ENCODE results near the gene TAPT1. TPM values are rescaled to one million over a fixed set of nuclear protein-coding genes. Genes with fewer than 3 reads are reported as not detected.
"Not testable (repeated sequence)": the region's sequence is repeated elsewhere in the genome, so short reads cannot be mapped to it uniquely, and the experiment has no call there.

Gene TAPT1
- total and polyA plus RNA-seq, 5 donors from 2014 or later: 26.0 to 86.8 (median 33.5) TPM

DNA sequence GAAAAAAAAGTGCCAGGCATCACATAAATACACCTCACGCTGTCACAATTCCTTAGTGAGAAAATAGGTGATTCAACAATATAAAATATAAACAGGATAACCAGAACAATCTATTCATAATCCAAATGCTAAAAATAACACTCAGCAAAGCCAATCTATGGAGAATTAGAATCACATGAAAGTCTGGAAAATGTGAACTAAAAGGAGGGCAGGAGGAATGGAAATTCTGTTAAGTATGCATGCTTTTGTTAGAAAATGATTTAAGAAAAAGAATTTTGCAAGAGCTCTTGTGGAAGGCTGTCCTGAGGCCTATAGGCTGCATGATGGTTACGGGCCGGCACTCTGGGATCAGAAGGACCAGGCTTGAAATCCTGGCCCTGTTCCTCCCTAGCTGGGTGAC lies 71.8 kb downstream of the TAPT1 start:
- Histone ChIP-seq H3K27me3 (ENCODE audit: control insufficient read depth, insufficient read depth, low read length) (no peaks in the 10 kb centered on the region), H3K4me3 (ENCODE audit: low read depth, low read length) (no peak overlapping the region), H3K27ac (ENCODE audit: insufficient read depth, low read length, poor library complexity, severe bottlenecking) (no peak overlapping the region), H3K36me3 (ENCODE audit: control insufficient read depth, insufficient read depth, low read length) (no peaks in the 10 kb centered on the region), H3K4me1 (ENCODE audit: control insufficient read depth, insufficient read depth, low read length, poor library complexity, severe bottlenecking) (no peaks in the 10 kb centered on the region), H3K9me3 (ENCODE audit: control insufficient read depth in 2 of 2, low read length in 2 of 2) (no peaks in the 10 kb centered on the region)
- Mint-ChIP-seq H3K36me3 (no peaks in the 10 kb centered on the region), H3K27me3 (no peaks in the 10 kb centered on the region), H3K27ac (no peak overlapping the region), H3K4me3 (no peak overlapping the region), H3K4me1 (no peaks in the 10 kb centered on the region), H3K9me3 (no peaks in the 10 kb centered on the region)
- DNase-seq (no peak), ATAC-seq (ENCODE audit: low read depth in 2 of 2) (no peak)

DNA sequence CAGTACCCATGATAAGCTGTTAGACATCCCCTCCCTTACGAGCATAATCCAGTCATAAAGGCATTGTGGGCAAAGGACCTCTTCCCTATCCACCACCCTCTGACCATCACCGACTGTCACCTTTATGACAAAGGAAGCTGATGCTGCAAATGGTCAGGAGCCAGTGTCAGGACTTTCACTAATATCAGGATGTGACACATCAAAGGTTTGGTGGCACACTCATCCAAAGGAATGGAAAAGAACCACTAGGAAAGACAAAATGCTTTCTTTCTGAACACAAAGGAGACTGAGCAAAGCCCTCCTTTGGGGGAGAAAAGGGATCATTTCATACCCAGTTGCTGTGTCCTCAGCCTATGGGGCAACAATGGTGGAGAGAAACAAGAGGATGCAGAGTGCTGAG lies 75.6 kb downstream of the TAPT1 start:
- H3K9me3 ChIP-seq (ENCODE audit: control insufficient read depth in 2 of 2, low read length in 2 of 2): peaks cover 0 to 3% of the 10 kb centered on the region in 2 experiments
- Mint-ChIP-seq H3K36me3 (no peaks in the 10 kb centered on the region), H3K27me3 (no peaks in the 10 kb centered on the region), H3K4me3 (no peak overlapping the region), H3K4me1 (no peaks in the 10 kb centered on the region), H3K27ac (no peak overlapping the region), H3K9me3 (peaks cover 0 to 6% (median 3%) of the 10 kb centered on the region in 7 donors)
- no peaks in the 10 kb centered on the region for H3K36me3 ChIP-seq (ENCODE audit: control insufficient read depth, insufficient read depth, low read length)
- H3K4me3 ChIP-seq (ENCODE audit: low read depth, low read length): no peak overlapping the region
- no peaks in the 10 kb centered on the region for H3K27me3 ChIP-seq (ENCODE audit: control insufficient read depth, insufficient read depth, low read length)
- H3K4me1 ChIP-seq (ENCODE audit: control insufficient read depth, insufficient read depth, low read length, poor library complexity, severe bottlenecking): no peaks in the 10 kb centered on the region
- H3K27ac ChIP-seq (ENCODE audit: insufficient read depth, low read length, poor library complexity, severe bottlenecking): no peak overlapping the region
- DNase-seq (no peak), ATAC-seq (ENCODE audit: low read depth in 2 of 2) (no peak)

GRCh38 chr4:16144913-16145312 lies 81.4 kb downstream of the TAPT1 start:
- H3K27me3 ChIP-seq (ENCODE audit: control insufficient read depth, insufficient read depth, low read length); H3K36me3 Mint-ChIP-seq; H3K4me3 ChIP-seq (ENCODE audit: low read depth, low read length); H3K27ac Mint-ChIP-seq; H3K4me1 Mint-ChIP-seq; ATAC-seq (ENCODE audit: low read depth in 2 of 2); H3K9me3 ChIP-seq (ENCODE audit: control insufficient read depth in 2 of 2, low read length in 2 of 2); H3K27ac ChIP-seq (ENCODE audit: insufficient read depth, low read length, poor library complexity, severe bottlenecking); H3K36me3 ChIP-seq (ENCODE audit: control insufficient read depth, insufficient read depth, low read length); H3K27me3 Mint-ChIP-seq; H3K4me1 ChIP-seq (ENCODE audit: control insufficient read depth, insufficient read depth, low read length, poor library complexity, severe bottlenecking); DNase-seq; H3K4me3 Mint-ChIP-seq: not testable (repeated sequence)
- peaks cover 0 to 39% (median 14%) of the 10 kb centered on the region in 7 donors for H3K9me3 Mint-ChIP-seq

DNA sequence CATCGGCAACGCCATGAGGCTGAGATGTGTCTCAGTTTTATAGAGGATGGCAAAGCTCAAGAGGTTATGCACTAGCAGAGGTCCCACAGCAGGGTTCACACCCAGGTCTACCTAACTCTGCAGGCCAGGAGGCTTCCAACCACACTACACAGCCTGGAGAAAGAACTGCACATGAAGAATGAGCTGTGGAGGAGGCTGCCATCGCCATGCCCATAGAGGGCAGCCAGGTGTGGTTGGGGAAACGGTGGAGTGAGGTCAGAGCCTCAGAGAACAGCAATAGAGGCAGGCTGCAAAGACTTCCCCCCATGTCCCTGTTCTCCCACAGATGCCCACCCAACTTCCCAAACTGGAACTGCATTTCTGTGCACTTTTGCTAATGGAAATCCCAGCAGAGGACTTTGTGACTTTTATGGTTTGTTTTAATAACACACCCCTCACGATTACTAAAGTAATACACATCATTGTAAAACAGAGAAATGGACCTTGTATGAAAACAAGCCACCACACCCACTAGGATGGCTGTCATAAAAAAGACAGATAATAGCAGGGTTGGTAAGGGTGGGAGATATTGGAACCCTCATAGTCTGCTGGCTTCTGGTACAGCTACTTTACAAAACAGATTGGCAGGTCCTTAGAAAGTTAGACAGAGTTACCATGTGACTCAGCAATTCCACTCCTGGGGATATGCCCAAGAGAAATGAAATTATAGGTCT lies 83.5 kb downstream of the TAPT1 start:
- peaks cover 0 to 39% (median 14%) of the 10 kb centered on the region in 7 donors for H3K9me3 Mint-ChIP-seq
- no peaks in the 10 kb centered on the region for H3K4me1 ChIP-seq (ENCODE audit: control insufficient read depth, insufficient read depth, low read length, poor library complexity, severe bottlenecking)
- ATAC-seq (ENCODE audit: low read depth in 2 of 2): no peak

GRCh38 chr4:16140879-16141249 lies 85.4 kb downstream of the TAPT1 start:
- H3K27me3 ChIP-seq (ENCODE audit: control insufficient read depth, insufficient read depth, low read length): peaks cover 5% of the 10 kb centered on the region
- H3K27ac Mint-ChIP-seq: no peak overlapping the region
- H3K4me1 ChIP-seq (ENCODE audit: control insufficient read depth, insufficient read depth, low read length, poor library complexity, severe bottlenecking): no peaks in the 10 kb centered on the region
- H3K36me3 ChIP-seq (ENCODE audit: control insufficient read depth, insufficient read depth, low read length): no peaks in the 10 kb centered on the region
- H3K27ac ChIP-seq (ENCODE audit: insufficient read depth, low read length, poor library complexity, severe bottlenecking): no peak overlapping the region
- H3K4me1 Mint-ChIP-seq: no peaks in the 10 kb centered on the region
- no peak overlapping the region for H3K4me3 ChIP-seq (ENCODE audit: low read depth, low read length)
- DNase-seq (no peak), ATAC-seq (ENCODE audit: low read depth in 2 of 2) (no peak)
- peaks cover 0 to 3% of the 10 kb centered on the region in 2 experiments for H3K9me3 ChIP-seq (ENCODE audit: control insufficient read depth in 2 of 2, low read length in 2 of 2)
- H3K36me3 Mint-ChIP-seq: no peaks in the 10 kb centered on the region
- peaks cover 12% of the 10 kb centered on the region for H3K27me3 Mint-ChIP-seq
- H3K9me3 Mint-ChIP-seq: peaks cover 0 to 35% (median 10%) of the 10 kb centered on the region in 7 donors
- no peak overlapping the region for H3K4me3 Mint-ChIP-seq

More for the DNA sequence above, 83.5 kb downstream of the TAPT1 start:
- Histone ChIP-seq H3K9me3 (ENCODE audit: control insufficient read depth in 2 of 2, low read length in 2 of 2) (peaks cover 0 to 6% of the 10 kb centered on the region in 2 experiments), H3K27me3 (ENCODE audit: control insufficient read depth, insufficient read depth, low read length) (peaks cover 5% of the 10 kb centered on the region), H3K27ac (ENCODE audit: insufficient read depth, low read length, poor library complexity, severe bottlenecking) (no peak overlapping the region), H3K36me3 (ENCODE audit: control insufficient read depth, insufficient read depth, low read length) (no peaks in the 10 kb centered on the region), H3K4me3 (ENCODE audit: low read depth, low read length) (no peak overlapping the region)
- H3K4me1 Mint-ChIP-seq: no peaks in the 10 kb centered on the region
- no peak for DNase-seq
- H3K27ac Mint-ChIP-seq: no peak overlapping the region
- no peaks in the 10 kb centered on the region for H3K36me3 Mint-ChIP-seq
- H3K4me3 Mint-ChIP-seq: no peak overlapping the region
- peaks cover 7% of the 10 kb centered on the region for H3K27me3 Mint-ChIP-seq

DNA sequence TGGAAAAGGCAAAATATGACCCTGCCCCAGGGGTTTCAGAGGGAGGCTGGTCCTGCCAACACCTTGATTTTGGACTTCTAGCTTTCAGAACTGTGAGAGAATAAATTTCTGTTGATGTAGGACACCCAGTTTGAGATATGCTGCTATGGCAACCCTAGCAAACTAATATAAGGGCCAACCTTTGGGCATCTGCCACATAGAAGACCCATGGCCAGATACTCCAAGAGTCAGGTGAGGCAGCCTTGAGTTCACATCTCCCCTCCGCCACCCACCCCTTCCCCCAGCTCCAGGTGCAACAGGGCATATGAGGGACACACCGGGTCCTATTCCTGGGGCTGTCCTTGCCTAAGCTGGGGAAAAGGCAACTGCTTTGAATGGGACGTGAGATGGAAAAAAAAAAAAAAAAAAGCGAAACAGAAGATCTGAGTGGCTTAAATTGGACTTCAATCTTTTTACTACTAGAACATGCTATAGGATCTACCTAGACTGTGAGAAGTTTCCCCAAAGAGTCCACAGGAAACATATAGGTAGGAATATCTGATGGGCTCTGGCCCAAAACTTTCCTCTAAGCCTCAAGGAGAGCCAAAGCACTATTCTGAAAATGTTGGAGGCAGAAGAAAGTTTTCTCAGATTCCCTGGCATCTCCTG lies 85.9 kb downstream of the TAPT1 start:
- Mint-ChIP-seq H3K4me3 (no peak overlapping the region), H3K27ac (no peak overlapping the region), H3K9me3 (peaks cover 0 to 30% (median 7%) of the 10 kb centered on the region in 7 donors), H3K36me3 (no peaks in the 10 kb centered on the region), H3K4me1 (no peaks in the 10 kb centered on the region), H3K27me3 (peaks cover 12% of the 10 kb centered on the region)
- ATAC-seq (ENCODE audit: low read depth in 2 of 2): no peak
- Histone ChIP-seq H3K9me3 (ENCODE audit: control insufficient read depth in 2 of 2, low read length in 2 of 2) (peaks cover 0 to 2% of the 10 kb centered on the region in 2 experiments), H3K36me3 (ENCODE audit: control insufficient read depth, insufficient read depth, low read length) (no peaks in the 10 kb centered on the region), H3K27me3 (ENCODE audit: control insufficient read depth, insufficient read depth, low read length) (peaks cover 7% of the 10 kb centered on the region), H3K4me1 (ENCODE audit: control insufficient read depth, insufficient read depth, low read length, poor library complexity, severe bottlenecking) (no peaks in the 10 kb centered on the region), H3K4me3 (ENCODE audit: low read depth, low read length) (no peak overlapping the region), H3K27ac (ENCODE audit: insufficient read depth, low read length, poor library complexity, severe bottlenecking) (no peak overlapping the region)
- no peak for DNase-seq

- no peak overlapping the region for H3K27ac Mint-ChIP-seq
- H3K9me3 Mint-ChIP-seq: peaks cover 0 to 24% (median 5%) of the 10 kb centered on the region in 7 donors
- H3K27ac ChIP-seq (ENCODE audit: insufficient read depth, low read length, poor library complexity, severe bottlenecking): no peak overlapping the region
- peaks cover 0 to 2% of the 10 kb centered on the region in 2 experiments for H3K9me3 ChIP-seq (ENCODE audit: control insufficient read depth in 2 of 2, low read length in 2 of 2)
- H3K27me3 Mint-ChIP-seq: peaks cover 12% of the 10 kb centered on the region
- H3K36me3 ChIP-seq (ENCODE audit: control insufficient read depth, insufficient read depth, low read length): no peaks in the 10 kb centered on the region
- H3K4me1 Mint-ChIP-seq: no peaks in the 10 kb centered on the region
- no peaks in the 10 kb centered on the region for H3K4me1 ChIP-seq (ENCODE audit: control insufficient read depth, insufficient read depth, low read length, poor library complexity, severe bottlenecking)
- H3K27me3 ChIP-seq (ENCODE audit: control insufficient read depth, insufficient read depth, low read length): peaks cover 7% of the 10 kb centered on the region
- ATAC-seq (ENCODE audit: low read depth in 2 of 2): no peak
- DNase-seq: no peak
- no peak overlapping the region for H3K4me3 Mint-ChIP-seq
- no peak overlapping the region for H3K4me3 ChIP-seq (ENCODE audit: low read depth, low read length)
- H3K36me3 Mint-ChIP-seq: no peaks in the 10 kb centered on the region
Observed at GRCh38 chr4:16139066-16139945, 87.0 kb downstream of the TAPT1 start.

Measured in CD4-positive, CD25-positive, alpha-beta regulatory T cell (primary cell).